ENCODE measurements around the gene USP46.

USP46 gene

GRCh38 chr4:52655506-52655905, 3.6 kb downstream of the USP46 start:
- DNase-seq = no peak

DNA sequence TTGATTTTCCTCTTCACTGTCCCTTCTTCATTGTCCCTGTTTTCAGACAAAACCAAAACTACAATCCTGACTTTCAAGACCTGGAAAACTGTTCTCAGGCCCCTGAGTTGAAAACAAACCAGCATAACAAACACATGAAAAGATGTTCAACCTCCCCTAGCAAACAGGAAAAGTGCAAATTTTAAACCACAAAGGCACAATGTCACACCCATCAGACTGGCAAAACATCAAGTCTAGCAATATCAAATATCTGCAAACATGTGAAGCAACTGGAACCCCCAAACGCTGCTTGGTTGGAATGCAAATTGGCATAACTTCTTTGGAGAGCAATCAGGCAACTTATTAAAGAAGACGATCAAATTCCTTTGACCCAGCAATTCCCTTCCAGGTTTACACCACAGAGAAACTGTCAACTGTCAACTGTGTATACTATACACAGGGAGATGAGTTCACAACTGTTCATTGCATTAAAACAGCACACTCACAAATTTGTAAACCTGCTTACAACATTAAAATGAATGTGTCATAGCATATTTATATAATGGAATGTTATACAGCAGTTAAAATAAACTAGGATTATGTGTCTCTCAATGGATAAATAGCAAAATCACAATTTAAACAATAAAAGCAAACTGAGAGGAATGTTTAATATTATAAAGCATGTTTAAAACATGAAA, 7.0 kb downstream of the USP46 start:
- no peak for DNase-seq

DNA sequence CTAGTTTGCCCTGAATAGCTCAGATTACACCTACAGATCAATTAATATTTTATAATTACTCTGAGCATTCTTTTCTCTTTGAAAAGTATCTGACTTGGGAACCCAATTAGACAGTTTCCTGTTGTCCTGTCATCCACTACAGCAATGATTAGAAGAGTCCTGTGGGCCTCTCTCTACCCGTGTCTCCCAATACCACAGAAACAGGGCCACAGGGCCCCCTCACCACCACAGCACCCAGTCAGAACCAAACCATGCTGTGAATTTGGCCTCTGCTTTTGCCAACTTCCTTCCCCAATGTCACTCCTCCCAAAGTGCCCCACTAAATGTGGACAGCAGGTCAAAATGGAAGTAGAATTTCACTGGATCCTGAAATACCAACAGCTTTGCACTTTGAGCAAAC, 10.3 kb downstream of the USP46 start:
- DNase-seq = no peak

GRCh38 chr4:52646741-52647140, 12.4 kb downstream of the USP46 start:
- DNase-seq = no peak

- DNase-seq = no peak
Measured at GRCh38 chr4:52646096-52646495, 13.0 kb downstream of the USP46 start.

DNA sequence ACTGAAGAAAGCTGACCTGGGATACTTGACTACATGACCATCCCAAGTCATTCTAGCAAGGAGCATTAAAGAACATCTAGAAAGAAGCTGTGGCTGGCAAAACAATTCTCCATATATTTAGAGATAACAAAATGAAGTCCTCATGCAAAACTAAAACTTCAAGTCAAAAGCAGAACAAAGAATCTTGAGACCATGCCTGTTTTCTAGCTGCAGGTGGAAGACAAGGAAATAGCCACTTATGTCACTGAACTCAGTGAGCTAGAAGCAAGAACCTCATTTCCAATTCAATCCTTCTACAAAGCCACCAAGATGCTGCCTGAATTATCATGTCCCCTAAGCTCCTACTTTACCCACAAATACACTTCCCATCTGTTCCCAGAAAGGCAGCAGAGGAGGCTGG, 13.8 kb downstream of the USP46 start:
- no peak for DNase-seq

GRCh38 chr4:52643785-52644244, 15.3 kb downstream of the USP46 start:
- DNase-seq = peak; percentile 67

- no peak for DNase-seq
Measured at GRCh38 chr4:52643190-52643589, 15.9 kb downstream of the USP46 start.

DNA sequence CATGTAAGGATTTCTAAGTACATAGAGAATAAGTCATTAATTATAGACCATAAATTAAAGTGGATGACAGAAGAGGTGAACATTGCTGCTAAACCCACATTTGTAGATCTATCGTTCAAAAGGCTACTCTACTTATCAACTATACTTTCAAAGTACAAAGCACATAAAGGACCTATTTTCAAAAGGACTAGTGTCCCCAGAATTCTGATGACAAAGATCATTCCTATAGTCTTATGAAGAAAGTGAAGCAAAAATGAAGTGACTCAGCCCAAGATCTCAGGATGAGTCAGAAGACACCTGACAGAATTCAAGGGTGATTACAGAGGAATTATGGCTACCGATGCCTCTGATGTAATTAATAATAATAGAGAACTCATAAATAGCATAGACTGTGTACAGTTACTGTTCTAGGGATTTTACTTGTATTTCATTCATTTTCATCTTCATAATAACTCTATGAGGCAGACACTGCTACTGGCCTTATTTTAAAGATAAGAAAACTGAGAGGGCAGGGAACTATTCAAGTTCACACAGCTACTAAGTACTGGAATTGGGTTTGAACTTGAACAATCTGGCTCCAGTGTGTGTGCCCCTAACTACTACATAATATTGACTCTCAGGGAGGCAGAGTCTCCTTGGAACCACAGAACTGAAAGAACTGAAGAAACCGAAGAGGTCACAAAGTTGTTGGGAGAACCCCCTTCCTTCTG, 17.1 kb downstream of the USP46 start:
- peak; percentile 27 for DNase-seq

- DNase-seq = peak; percentile 46
Measured at GRCh38 chr4:52640808-52641565, 18.1 kb downstream of the USP46 start.

GRCh38 chr4:52638717-52639116, 20.4 kb downstream of the USP46 start:
- no peak for DNase-seq

DNA sequence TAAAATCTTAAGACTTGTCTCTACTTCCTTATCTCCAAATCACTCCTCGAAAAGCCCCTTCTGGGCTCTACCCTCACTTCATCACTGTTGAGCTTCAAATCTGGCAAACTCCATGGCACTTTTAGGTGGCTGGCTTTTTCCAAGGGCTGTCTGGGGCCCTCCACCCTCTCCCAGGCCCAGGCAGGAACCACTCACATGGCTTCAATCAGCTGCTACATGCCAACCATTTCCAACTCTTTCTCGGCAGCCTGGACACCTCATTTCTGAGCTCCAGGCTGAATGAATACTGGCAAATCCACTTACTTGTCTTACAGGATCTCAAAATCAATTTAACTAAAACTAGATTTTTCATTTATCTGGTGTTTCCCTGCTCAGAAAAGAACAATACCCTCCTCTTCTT, 22.0 kb downstream of the USP46 start:
- no peak for DNase-seq

GRCh38 chr4:52635560-52635959, 23.5 kb downstream of the USP46 start:
- DNase-seq = no peak

DNA sequence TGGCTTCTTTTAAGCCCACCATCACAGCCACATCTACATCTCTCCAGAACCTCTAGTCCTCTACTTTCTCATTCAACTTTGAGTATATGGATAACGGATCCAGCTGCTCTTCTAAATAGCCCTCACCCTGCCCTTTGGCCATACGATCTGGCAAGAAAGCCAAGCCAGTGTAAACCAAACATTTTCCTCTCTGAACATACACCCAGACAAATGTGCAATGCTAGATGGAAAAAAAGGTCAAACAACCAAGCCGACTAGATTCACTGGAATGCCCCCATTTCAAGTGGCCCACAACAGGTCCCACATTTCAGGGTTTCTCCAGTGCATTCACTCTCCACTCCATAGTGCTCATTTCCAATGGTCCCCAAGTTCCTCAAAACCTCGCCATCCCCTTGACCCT, 24.0 kb downstream of the USP46 start:
- no peak for DNase-seq

DNA sequence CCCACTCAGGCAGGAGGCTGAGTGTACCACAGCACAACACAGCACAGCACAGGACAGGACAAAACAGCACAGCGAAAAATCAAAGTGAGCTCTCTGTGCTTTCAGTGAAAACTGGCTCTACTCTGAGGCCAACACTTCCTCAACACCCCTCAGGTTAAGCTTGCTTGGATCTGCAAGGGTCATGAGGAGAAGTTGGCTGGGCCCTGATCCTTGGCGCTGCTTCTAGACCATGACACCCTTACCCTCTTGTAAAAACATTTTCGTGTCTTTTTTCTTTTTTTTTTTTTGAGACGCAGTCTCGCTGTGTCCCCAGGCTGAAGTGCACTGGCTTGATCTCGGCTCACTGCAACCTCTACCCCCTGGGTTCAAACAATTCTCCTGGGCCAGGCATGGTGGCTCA, 25.3 kb downstream of the USP46 start:
- DNase-seq = no peak

- DNase-seq = no peak
Measured at GRCh38 chr4:52628974-52629373, 30.1 kb downstream of the USP46 start.

DNA sequence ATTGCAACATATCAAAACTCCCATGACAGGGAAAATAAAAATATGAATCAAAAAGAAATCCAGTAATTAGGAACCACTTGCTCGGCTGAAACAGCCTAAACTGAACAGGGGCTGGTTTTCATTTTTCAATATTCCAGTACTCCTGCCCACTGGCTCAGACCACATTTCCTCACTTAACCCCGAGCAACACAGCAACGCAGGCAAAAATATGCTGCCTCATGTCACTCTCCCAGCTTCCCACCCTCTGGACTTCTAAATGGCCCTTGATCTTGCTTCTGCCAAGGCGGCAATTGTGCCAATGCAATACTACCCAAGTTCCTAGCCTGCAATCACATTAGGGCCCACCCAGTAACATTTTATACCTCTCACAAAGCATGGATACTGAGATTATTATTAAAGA, 30.6 kb downstream of the USP46 start:
- no peak for DNase-seq

DNA sequence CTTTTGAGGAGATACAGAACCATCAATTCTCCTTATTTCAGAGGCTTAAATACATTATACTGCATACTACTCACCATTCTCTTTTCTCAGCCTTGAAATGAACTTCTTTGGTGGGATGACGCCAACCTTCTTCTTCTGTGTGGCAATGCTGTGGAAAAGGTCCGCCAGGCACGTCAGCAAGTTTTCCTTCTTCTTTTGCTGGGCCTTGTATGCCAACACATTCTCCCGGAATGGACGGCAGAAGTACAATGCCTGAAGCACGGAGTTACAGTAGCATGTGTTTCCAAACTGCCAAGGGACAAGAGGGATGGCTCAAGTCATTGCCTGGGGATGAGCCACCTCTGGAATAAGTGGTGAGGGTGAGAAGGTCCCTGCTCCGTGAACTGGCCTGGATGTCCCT, 31.2 kb downstream of the USP46 start:
- DNase-seq = no peak

DNA sequence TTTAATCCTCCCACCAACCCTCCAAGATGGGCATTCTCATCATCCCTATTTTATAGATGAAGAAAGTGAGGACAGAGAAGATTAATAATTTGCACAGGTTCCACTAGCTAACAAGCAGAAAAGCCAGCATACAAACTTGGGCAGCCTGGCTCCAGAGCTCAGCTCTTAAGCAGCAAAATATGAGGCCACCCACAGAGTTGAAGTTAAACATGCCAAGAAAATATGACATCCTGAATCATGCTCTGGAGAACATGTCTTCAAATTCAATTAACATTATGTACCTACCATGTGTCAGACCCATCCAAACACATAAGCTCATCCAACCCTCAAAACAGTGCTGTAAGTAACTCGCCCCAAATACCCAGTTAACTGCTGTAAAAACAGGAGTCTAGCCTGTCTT, 33.9 kb downstream of the USP46 start:
- peak; percentile 30 for DNase-seq

DNA sequence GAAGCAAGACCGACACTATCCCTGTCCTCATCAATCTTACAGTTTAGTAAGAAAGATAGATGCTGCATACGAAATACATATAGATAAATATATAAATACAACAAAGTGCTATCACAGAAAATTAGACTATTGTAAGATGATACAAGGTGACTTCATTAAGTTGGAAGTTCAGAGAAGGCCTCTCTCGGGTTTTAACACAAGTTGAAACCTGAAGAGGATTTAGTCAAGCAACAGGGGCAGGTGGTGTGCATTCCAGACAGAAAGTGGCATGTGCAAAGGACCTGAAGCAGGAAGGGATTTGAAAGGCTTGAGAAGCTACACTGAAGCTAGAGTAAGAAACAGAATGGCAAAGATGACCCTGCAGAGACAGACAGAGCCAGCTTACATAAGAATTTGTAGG, 36.5 kb downstream of the USP46 start:
- no peak for DNase-seq

GRCh38 chr4:52621567-52621966, 37.5 kb downstream of the USP46 start:
- no peak for DNase-seq

DNA sequence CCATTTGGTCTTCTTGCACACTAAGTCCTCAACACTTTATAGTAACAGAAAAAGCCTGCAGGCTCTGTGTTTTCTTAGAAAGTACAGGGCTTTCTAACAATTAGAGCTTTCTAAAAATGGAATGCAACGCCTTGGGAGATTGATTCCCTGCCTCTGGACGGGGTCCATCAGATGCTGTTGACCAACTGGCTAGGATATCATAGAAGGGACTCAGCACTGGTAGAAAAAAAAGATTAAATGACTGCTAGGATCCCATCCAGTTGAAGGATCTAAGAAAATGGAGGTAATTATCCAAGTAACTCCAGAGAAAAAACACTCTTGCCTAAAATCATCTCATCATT, 39.5 kb downstream of the USP46 start:
- DNase-seq = no peak

DNA sequence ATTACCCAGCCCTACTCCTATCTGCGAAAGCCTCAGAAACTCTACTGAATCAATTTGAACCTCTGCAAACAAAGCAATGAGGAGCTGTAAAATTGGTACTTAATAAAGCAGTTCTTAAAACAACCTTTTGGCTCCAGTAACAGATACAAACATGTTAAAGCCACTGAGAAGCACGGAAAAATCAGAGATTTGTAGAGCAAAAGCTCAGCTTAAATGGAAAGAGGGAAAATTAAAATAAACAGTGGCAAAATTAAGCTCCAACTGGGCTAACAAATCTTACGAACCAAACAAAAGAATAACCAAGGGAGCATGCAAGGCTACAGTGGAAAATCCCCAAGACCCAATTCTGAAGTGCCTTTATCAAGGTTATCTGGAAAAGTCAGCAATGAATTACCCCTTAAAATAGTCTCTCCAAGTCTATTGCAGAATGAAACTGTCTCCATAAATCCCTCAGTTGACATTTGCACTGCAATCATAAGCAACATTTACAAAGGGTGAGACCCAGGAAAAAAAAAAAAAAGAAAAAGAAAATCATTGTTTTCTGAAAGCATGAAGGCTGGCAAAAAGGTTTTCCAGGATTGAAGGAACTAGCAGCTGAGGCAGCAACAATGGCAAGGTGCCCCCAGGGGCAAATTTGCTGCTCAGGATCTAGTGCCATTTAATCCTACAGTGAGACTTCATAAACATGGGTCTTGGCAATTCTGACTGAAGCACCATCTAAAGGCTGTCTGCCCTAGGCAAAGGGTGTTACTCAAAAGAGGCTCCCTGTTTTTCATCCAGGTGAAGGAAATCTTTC, 40.1 kb downstream of the USP46 start:
- no peak for DNase-seq
